Testis (tissue), 2 donors: Measurements from ENCODE around the gene ERMN.
A peak's percentile ranks its signal among the peaks of the same experiment; 100 is the strongest.

Experiments
- CTCF ChIP-seq, 3 experiments: fragments of 450-650 bp in 2 of 3; fragments of 200-600 bp in 1 of 3; sonication (generic) in 1 of 3; IDR thresholded peaks; one replicate each; pipeline ENCODE4 v1.5.1; 2016 to 2019; ENCODE audit warnings: antibody characterized with exemption in 3 of 3, mild to moderate bottlenecking in 2 of 3, moderate library complexity in 1 of 3
- POLR2A ChIP-seq: fragments of 450-650 bp; IDR thresholded peaks from one replicate; pipeline ENCODE4 v1.6.1; 2017; ENCODE audit warnings: antibody characterized with exemption, mild to moderate bottlenecking, moderate library complexity

- TF ChIP-seq CTCF (IDR thresholded peaks at IDR 0.05) (peak; percentile 45 to 89 (median 67)), POLR2A (no peak)
These were observed 2.2 kb upstream of the ERMN start for GRCh38 chr2:157327621-157328500.
